GM18867 (cell line): ENCODE data around the gene FKRP.
"Not testable (repeated sequence)": the region's sequence is repeated elsewhere in the genome, so short reads cannot be mapped to it uniquely, and the experiment has no call there.

ENCODE experiments used
- ATAC-seq: cut with Tn5 transposase; IDR thresholded peaks from one replicate; pipeline ENCODE4 v1.9.1; 2021; ENCODE audit warnings: mild to moderate bottlenecking, moderate library complexity; ENCODE audit not compliant: unreplicated experiment

The FKRP gene

DNA sequence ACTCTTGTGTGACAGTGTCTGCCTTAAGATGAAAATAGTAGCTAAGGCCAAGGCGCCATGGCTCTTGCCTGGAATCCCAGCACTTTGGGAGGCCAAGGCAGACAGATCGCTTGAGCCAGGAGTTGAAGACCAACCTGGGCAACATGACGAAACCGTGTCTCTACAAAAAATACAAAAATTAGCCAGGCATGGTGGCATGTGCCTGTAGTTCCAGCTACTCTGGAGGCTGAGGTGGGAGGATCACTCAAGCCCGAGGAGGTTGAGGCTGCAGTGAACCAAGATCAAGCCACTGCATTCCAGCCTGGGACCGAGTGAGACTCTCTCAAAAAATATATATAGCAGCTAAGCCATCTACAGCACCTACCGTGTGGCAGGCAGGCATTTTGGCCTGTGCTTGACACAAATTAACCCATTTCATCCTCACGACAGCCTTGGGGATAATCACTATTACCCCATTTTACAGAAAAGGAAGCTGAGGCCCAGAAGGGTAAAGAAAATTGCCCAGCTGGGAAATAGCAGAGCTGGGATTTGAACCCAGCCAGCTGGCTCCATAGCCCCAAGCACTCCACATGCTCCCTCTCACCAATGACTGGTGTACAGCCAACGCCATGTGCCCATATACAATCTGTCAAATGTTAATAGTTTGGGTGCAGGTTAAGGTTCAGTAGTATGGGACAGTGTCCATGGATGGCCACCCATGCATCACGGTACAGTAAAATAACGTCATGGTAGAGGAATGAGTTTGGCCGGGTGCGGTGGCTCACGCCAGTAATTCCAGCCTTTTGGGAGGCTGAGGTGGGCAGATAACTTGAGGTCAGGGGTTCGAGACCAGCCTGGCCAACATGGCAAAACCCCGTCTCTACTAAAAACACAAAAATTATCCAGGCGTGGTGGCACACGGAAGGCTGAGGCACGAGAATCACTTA is 39.5 kb downstream of the FKRP start:
- ATAC-seq, result no peak

DNA sequence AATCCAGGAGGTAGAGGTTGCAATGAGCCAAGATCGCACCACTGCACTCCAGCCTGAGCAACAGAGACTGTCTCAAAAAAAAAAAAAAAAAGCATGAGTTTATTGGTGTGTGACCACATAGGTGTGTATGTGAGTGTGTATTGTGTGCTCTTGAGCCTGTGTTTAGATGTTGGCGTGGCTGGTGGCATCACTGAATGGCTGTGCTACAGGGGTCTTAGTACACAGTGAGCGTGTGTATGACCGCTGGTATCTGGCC is 40.1 kb downstream of the FKRP start:
- no peak for ATAC-seq

DNA sequence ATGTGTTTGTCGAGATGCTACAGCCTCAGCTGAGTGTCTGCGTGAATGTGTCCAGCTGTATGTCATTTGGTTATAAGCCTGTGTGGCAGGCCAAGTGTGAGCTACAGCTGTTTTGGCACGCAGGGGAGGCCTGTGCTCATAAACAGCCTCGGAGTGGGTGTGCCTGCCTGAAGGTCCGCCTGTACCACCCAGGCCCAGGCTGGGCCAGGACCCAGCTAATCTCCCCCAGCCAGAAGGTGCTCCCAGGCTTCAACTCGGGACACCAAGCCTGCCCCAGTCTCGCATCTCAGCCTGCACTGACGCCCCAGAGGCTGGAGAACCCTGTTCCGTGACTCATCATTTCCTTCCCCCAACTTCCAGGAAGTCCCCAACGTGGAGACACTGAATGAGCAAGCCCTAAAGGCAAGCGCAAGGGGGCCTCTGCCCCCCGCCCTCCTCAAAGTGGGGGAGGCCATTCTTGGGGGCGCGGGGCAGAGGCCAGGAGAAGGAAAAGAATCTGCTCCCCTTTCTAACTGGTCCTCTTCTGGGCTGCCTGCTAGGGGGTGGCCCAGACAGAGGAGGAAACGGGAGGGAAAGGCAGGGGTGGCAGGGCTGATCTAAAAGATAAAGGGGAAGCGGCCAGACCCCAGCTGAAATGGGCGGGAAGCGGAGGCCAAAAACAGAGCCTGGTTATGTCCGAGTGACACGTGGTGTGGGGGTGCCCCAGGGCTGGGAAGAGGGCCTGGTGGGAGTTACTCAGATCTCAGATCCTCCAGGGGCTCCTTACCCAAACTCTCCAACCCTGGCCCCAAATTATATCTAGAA is 40.6 kb downstream of the FKRP start:
- no peak for ATAC-seq

DNA sequence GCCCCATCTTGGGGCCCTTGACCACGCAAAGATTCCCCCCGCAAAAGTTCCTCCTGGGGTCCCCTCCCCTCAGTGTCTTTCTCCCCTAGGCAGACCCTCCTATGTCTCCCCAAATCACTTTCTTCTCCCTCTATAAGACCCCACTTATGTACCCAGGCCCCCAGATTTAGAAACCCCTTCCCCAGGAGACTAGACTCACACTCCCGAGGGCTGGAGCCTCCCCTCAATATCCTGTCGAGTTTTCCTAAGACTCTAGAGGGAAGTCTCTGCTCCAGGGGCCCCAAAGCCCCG is 41.1 kb downstream of the FKRP start:
- no peak for ATAC-seq

DNA sequence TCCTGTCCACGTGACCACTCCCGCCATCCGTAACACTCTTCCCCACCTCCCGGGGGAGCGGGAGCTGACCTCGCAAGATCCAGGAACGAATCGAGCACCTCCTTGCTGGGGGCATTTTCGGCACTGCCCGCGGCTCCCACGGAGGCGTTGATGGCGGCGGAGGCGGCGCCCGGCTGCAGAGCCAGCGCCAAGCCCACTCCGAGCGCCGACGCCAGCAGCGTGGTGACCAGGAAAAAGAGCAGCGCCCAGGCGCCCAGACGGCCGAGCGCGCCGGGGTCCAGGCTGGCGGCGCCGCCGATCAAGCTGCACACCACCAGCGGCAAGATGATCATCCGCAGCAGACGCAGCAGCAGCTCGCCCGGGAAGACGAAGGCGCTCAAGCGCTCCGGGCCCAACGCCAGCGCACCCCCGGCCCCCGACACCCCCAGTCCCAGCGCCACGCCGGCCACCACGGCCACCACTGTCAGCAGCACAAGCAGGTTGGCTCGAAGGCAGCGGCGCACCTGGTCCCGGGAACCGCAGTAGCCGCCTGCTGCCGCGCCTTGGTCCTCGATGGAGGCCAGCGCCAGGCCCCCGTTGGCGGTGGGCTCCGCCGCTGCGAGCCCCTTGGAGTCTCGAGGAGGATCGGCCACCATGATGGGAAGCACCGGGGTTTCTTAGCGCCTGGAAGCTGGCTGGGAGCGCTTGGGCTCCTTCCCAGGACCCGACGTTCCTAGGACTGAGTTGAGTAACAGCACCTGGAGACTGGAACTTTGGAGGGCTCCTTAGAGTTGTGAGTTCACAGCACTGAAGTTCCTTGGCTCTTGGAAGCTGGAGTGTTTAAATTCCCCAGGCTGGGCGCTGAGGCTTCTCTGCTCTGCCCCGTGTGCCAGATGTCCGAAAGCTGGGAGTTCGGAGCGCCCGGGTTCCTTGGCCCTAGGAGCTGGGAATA is 41.7 kb downstream of the FKRP start:
- no peak for ATAC-seq

DNA sequence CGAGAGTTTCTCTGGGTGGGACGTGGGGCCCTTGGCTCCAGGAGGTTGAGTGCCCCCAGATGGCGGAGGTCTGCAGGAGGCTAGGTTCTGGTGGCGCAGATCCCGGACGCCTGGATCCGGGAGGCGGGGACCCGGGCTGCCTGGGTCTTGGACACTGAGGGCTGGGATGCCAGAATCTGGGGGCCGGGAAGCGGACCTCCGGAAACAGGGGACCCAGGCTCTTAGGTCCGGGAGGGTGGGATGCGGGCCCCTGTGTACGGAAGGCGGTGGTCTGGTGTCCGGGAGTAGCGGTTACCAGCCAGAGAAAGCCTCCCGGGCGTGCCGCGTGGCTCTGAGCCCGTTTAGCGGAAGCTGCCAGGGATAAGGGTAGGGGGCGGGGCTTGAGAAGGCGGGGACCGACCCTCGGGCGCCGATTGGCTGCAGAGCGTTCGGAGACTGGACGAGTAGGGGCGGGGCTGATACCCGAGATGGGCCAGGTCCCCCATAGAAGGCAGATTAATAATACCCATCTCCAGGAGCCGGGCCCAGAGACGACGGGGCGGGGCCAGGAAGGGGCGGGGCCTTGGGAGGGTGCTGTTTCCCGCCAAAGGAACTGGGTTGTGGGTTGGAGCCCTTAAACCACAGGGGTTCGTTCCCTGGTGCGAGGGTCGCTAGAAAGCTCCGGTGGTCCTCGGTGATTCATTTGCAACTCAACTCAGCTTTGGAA is 42.6 kb downstream of the FKRP start, which contains the start of gene SLC1A5:
Gene SLC1A5 (minus strand): TSS at position 333 of the 706 bp plus-strand sequence. CDS start 629 bp downstream, outside the sequence.
- peak; percentile 66 for ATAC-seq

DNA sequence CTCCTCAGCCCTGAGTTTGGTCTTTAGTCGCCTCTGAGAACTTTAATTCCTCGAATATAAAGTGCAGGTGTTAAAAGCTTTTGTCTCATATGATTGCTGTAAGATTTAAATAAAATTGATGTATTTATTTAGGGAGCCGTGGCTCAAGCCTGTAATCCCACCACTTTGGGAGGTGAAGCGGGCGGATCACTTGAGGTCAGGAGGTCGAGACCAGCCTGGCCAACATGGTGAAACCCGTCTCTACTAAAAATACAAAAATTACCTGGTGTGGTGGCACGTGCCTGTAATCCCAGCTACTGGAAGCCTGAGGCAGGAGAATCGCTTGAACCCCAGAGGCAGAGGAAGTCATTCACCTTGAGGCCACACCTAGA is 43.1 kb downstream of the FKRP start:
- no peak for ATAC-seq

DNA sequence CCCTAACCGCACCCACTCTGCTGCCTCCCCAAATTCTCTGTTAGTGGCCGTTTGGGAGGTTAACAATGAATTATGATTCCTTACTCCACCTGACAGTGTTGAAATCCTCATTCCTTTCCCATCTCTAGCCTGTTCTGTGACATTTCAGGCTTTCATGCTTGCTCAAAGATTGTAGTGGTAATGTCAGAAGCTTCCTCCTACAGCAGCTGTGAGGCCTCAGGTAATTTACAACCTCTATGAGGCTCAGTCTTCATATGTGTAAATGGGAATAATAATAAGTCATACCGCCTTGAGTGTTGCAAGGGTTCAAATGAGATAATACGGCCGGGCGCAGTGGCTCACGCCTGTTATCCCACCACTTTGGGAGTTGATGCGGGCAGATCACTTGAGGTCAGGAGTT is 43.5 kb downstream of the FKRP start:
- no peak for ATAC-seq

DNA sequence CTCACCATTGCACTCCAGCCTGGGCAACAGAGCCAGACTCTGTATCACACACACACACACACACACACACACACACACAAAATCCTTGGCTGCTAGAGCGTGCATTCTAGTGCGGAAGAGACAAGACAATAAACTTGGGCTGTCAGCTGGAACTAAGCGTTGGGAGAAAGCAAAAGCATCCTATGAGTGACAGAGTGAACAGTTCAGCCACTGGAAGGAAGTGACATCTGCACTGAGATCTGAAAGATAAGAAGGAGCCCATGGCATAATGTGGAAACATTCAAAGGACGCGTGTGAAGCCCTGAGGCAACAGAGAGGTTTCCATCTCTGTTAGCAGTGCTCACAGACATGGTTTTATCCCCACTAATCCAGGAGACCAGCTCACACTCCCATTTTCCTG is 46.1 kb downstream of the FKRP start:
- no peak for ATAC-seq

DNA sequence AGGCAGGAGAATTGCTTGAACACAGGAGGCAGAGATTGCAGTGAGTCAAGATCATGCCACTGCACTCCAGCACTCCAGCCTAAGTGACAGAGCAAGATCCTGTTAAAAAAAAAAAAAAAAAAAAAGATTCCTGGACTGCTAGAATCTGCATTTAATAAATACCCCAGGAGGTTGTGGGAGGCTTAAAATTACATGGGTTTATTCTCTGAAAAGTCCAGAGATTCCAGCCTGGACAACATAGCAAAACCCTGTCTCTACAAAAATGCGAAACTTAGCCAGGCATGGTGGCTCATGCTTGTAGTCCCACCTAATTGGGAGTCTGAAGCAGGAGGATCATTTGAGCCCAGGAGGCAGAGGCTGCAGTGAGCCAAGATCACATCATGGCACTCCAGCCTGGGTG is 52.0 kb downstream of the FKRP start:
- no peak for ATAC-seq

DNA sequence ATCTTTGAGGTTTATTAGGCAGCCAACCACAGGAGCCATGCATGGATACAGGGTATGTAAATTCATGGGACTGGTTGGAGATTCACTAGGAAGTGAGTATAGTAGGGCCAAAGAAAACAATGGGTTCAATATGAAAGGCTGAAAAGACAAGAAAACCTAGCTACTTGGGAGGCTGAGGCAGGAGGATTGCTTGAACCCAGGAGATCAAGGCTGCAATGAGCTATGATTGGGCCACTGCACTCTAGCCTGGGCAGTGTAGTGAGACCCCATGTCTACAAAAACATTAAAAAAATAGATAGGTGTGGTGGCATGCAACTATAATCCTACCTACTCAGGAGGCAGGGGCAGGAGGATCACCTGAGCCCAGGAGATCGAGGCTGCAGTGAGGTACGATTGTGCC is 52.9 kb downstream of the FKRP start:
- no peak for ATAC-seq

DNA sequence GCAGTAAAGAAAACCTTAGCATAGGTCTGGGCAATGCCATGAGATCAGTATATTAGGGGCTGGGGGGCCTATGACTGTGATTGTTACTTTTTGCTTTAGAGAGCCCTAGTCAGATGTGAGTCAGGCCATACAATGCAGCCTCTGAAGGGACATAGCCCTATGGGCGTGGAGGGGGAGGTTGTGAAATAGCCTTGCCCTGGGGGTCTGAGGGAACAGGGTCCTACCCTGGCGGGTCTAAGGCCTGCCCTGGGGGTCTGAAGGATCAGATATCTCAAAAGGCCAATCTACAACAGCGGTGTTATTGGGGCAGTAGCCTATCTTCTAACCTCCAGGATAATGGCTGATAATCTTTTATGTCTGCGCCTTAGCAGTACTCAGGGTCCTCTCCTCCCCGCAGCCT is 56.3 kb downstream of the FKRP start:
- no peak for ATAC-seq

DNA sequence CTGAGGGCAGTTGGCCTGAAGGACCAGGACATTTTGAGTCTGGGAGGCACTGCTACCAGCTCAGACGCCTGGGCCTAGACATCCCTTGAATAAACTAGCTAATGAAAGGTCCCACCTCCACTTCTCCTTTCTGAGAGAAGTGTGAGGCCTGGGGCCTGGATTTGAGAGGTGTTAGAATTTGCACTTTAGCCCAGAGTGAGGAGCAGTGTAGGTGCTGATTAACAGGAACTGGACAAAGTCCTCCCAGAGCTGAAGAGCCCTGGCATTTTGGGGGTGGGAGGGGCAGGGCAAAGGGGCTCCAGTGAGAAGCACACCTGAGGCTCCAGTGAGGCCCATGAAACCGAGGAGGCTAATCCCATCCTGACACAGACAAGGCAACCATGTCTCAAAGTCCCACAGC is 57.7 kb downstream of the FKRP start:
- no peak for ATAC-seq

DNA sequence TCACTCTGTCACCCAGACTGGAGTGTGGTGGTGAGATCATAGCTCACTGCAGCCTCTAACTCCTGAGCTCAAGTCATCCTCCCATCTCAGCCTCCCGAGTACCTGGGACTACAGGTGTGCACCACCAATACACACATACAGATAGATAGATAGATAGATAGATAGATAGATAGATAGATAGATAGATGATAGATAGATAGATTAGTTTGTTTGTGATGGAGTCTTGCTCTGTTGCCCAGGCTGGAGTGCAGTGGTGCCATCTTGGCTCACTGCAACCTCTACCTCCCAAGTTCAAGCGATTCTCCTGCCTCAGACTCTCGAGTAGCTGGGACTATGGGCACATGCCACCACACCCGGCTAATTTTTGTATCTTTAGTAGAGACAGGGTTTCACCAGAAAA is 58.6 kb downstream of the FKRP start:
- not testable (repeated sequence) for ATAC-seq

DNA sequence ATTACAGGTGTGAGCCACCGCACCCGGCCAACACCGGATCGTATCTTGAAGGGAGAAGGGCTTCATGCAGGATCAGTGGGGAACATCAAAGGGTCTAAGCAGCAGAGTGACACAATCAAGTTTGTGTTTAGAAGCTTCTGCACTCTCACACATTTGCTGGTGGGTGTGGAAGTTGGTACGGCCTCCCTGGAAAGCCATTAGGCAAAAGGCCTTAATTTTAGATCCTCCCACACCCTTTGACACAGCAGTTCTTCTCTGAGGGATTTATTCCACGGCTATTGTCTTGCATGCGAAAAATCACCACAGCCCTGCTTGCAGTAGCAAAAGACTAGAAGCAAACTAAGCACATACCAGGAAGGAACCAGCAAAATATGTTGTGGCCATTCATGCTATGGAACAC is 60.8 kb downstream of the FKRP start:
- no peak for ATAC-seq
